GM23248 (cell line): ENCODE results near the gene IQCF6.

Experiments used
- EZH2 ChIP-seq: fragments of 200-600 bp; sonication (generic); IDR thresholded peaks from 2 replicates; pipeline ENCODE4 v1.6.1; 2018; ENCODE audit warnings: antibody characterized with exemption, mild to moderate bottlenecking; ENCODE audit not compliant: insufficient read depth, poor library complexity, severe bottlenecking
- EZH2phosphoT487 ChIP-seq: fragments of 200-600 bp; sonication (generic); IDR thresholded peaks from 2 replicates; pipeline ENCODE4 v1.6.1; 2018; ENCODE audit warnings: antibody characterized with exemption, moderate library complexity, mild to moderate bottlenecking, low read depth; ENCODE audit not compliant: insufficient read depth

DNA sequence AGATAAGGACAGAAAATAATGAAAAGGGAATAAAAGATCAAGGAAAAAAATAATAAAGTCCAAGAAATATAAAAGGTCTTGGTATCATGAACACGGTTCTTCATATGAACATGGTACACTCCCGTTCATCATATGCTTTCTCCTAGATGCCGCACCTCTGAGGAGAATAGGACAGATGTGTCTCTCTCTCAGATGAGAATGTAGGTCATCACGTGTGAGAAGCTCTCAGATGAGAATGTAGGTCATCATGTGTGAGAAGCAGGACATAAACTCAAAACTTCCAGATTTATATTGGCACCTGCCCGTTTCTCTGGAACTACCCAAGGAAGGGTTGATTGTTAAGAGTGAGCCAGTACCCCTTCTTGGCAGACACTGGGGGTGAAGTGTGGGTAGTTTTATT is 29.9 kb upstream of the IQCF6 start:
- no peak for TF ChIP-seq EZH2phosphoT487
- no peak for TF ChIP-seq EZH2
